ENCODE measurements around the gene NAA16.

DNA sequence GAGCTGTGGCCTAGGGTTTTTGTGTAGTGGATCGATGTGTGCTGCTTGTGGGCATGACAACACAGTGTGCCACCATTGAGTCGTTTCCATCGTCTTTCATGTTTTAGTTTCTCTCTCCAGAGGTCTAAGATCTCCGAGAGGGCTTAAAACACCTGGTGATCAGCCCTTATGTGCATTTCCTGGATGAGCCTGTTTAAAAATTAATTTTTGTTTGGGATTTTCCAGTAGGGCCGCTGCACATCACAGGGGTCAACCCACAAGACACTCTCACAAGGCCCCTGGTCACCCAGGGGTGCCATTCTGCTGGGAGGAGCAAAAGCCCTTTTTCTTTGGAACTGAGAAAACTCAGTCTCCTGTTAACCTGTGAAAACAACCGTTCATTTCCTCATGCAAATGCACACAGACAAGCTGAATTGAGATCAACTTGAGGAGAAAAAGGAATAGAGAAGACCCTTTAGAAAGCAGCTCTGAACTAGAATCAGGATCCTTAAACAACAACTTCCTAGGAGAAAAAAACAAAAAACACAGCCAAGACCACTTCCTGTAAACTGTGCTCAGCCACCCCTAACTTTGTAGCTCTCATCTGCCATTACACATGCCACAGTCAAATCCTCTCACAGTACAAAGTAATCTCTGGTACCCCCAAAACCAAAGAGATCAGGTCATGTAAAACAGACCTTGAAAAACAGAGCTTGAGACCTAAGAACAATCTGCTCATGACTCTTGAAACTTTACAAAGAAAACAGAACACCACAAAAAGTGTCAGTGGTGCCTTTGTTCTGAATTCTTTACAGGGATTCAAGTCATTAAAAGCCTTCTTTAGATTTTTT lies 39.4 kb upstream of the NAA16 start:
- no peak for TF ChIP-seq POLR2A (IDR thresholded peaks at IDR 0.05; ENCODE audit: low read length)
- TF ChIP-seq GATA1 (IDR thresholded peaks at IDR 0.05; ENCODE audit: low read depth, low read length), result no peak
